Measurements from ENCODE around the gene ADD2. TPM values are rescaled to one million over a fixed set of nuclear protein-coding genes. Genes with fewer than 3 reads are reported as not detected.

ADD2 gene
- total and polyA plus RNA-seq, 2 donors (not counting 1 experiment from before 2014, with no cell fraction given), result 15.9 to 21.7 TPM

DNA sequence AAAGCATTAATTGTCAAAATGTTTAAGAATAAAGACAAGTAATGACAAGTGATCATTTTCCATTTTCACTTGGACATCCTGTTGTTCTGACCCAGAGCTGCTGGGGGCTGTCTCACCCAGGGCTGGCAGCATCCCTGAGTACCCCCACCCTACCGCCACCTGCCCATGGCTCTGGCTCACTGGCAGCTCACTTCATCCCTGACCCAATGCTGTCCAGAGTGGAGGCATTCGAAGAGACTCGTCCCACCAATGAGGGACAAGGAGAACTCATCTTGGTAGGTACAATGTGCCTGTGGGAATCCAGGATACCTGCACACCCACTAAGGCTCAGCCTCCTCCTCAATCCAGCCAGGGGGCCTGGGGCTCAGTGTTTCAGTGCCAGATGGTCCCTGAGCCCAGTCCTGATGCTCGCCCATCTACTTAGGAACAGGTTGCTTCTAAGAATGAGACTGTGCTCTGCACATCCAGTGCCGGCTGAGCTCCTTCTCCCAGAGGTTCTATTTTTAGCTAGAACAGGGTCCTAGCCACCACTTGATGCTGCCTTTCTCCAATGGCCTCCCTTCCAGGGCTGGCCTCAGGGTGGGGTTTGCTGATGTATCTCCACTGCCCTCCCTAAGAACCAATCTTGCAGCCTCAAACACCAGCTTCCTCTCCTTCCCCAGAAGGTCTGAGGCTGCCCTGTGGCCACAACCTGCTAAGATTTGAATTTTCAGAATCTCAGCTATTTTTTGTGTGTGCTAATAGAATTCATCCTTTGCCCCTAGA, 53.7 kb downstream of the ADD2 start:
- no peak overlapping the region for H3K27ac Mint-ChIP-seq
- Histone ChIP-seq H3K9ac (ENCODE audit: low read length) (no peak overlapping the region), H3K9me3 (ENCODE audit: control extremely low read depth in 1 of 3, control insufficient read depth in 2 of 3, insufficient read depth in 1 of 3, low read length in 2 of 3) (no peaks in the 10 kb centered on the region), H3K4me2 (replicated peaks; ENCODE audit: low read depth, low read length, poor library complexity, severe bottlenecking) (no peak overlapping the region), H4K20me1 (ENCODE audit: control insufficient read depth, insufficient read depth, low read length, poor library complexity, severe bottlenecking) (peaks cover 36% of the 10 kb centered on the region), H3K27ac (ENCODE audit: low read length in 2 of 2) (no peak overlapping the region), H3K79me2 (ENCODE audit: control insufficient read depth, insufficient read depth, low read length) (no peaks in the 10 kb centered on the region), H2AFZ (ENCODE audit: insufficient read depth, low read depth, low read length, poor library complexity, severe bottlenecking) (no peak overlapping the region), H3K36me3 (replicated peaks in 1 of 2; ENCODE audit: control extremely low read depth in 1 of 2, control insufficient read depth in 1 of 2, extremely low read depth in 1 of 2, insufficient read depth in 2 of 2, low read length in 1 of 2) (peaks cover 0 to 7% of the 10 kb centered on the region in 2 experiments), H3K27me3 (replicated peaks in 1 of 4; ENCODE audit: control extremely low read depth in 1 of 4, control insufficient read depth in 3 of 4, insufficient read depth in 4 of 4, low read length in 3 of 4) (no peaks in the 10 kb centered on the region), H3K4me3 (ENCODE audit: control extremely low read depth in 1 of 5, extremely low read depth in 1 of 5, insufficient read depth in 1 of 5, low read depth in 2 of 5, low read length in 4 of 5) (no peak overlapping the region), H3K4me1 (ENCODE audit: control insufficient read depth in 2 of 2, insufficient read depth in 2 of 2, low read length in 2 of 2) (no peaks in the 10 kb centered on the region)
- WGBS (ENCODE audit: insufficient coverage), result 95% methylated on average over 5 of the region's 5 CpGs
- DNase-seq (no peak), ATAC-seq (ENCODE audit: low read depth) (no peak)
- ChIA-PET CTCF (no interaction called here), POLR2A (interaction anchor here (0.8 kb wide), 1 partner anchor 52 kb away, joined by 3 read pairs; no protein-coding TSS in a partner anchor)
- intact Hi-C loops (cut with micrococcal nuclease), result no loop called here
- peaks cover 6% of the 10 kb centered on the region for H3K27me3 Mint-ChIP-seq
- H3K4me3 Mint-ChIP-seq, result no peak overlapping the region
- H3K9me3 Mint-ChIP-seq (ENCODE audit: insufficient read depth), result no peaks in the 10 kb centered on the region
- TF ChIP-seq EZH2 (IDR thresholded peaks at IDR 0.05; ENCODE audit: borderline replicate concordance, insufficient read depth, low read depth, low read length, poor library complexity, severe bottlenecking), result no peak
- TF ChIP-seq, protein P1, sequence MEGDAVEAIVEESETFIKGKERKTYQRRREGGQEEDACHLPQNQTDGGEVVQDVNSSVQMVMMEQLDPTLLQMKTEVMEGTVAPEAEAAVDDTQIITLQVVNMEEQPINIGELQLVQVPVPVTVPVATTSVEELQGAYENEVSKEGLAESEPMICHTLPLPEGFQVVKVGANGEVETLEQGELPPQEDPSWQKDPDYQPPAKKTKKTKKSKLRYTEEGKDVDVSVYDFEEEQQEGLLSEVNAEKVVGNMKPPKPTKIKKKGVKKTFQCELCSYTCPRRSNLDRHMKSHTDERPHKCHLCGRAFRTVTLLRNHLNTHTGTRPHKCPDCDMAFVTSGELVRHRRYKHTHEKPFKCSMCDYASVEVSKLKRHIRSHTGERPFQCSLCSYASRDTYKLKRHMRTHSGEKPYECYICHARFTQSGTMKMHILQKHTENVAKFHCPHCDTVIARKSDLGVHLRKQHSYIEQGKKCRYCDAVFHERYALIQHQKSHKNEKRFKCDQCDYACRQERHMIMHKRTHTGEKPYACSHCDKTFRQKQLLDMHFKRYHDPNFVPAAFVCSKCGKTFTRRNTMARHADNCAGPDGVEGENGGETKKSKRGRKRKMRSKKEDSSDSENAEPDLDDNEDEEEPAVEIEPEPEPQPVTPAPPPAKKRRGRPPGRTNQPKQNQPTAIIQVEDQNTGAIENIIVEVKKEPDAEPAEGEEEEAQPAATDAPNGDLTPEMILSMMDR (IDR thresholded peaks at IDR 0.05), result no peak
- no peaks in the 10 kb centered on the region for H3K4me1 Mint-ChIP-seq

- H3K36me3 ChIP-seq (replicated peaks in 1 of 2; ENCODE audit: control extremely low read depth in 1 of 2, control insufficient read depth in 1 of 2, extremely low read depth in 1 of 2, insufficient read depth in 2 of 2, low read length in 1 of 2), result peaks cover 0 to 13% of the 10 kb centered on the region in 2 experiments
- no peaks in the 10 kb centered on the region for H3K4me1 Mint-ChIP-seq
Observed at GRCh38 chr2:70712916-70713315, 55.1 kb downstream of the ADD2 start.

More at GRCh38 chr2:70712916-70713315, 55.1 kb downstream of the ADD2 start:
- Histone ChIP-seq H3K4me1 (ENCODE audit: control insufficient read depth in 2 of 2, insufficient read depth in 2 of 2, low read length in 2 of 2) (no peaks in the 10 kb centered on the region), H3K4me3 (ENCODE audit: control extremely low read depth in 1 of 5, extremely low read depth in 1 of 5, insufficient read depth in 1 of 5, low read depth in 2 of 5, low read length in 4 of 5) (no peak overlapping the region), H4K20me1 (ENCODE audit: control insufficient read depth, insufficient read depth, low read length, poor library complexity, severe bottlenecking) (peaks cover 27% of the 10 kb centered on the region), H3K9me3 (ENCODE audit: control extremely low read depth in 1 of 3, control insufficient read depth in 2 of 3, insufficient read depth in 1 of 3, low read length in 2 of 3) (no peaks in the 10 kb centered on the region), H3K9ac (ENCODE audit: low read length) (no peak overlapping the region), H3K27ac (ENCODE audit: low read length in 2 of 2) (no peak overlapping the region), H3K4me2 (replicated peaks; ENCODE audit: low read depth, low read length, poor library complexity, severe bottlenecking) (no peak overlapping the region), H2AFZ (ENCODE audit: insufficient read depth, low read depth, low read length, poor library complexity, severe bottlenecking) (no peak overlapping the region), H3K27me3 (replicated peaks in 1 of 4; ENCODE audit: control extremely low read depth in 1 of 4, control insufficient read depth in 3 of 4, insufficient read depth in 4 of 4, low read length in 3 of 4) (no peaks in the 10 kb centered on the region), H3K79me2 (ENCODE audit: control insufficient read depth, insufficient read depth, low read length) (no peaks in the 10 kb centered on the region)
- no peak for ATAC-seq (ENCODE audit: low read depth)
- Mint-ChIP-seq H3K27me3 (peaks cover 6% of the 10 kb centered on the region), H3K4me3 (no peak overlapping the region), H3K27ac (no peak overlapping the region), H3K9me3 (ENCODE audit: insufficient read depth) (no peaks in the 10 kb centered on the region)
- CTCF ChIA-PET, result no interaction called here
- DNase-seq, result no peak
- TF ChIP-seq EZH2 (IDR thresholded peaks at IDR 0.05; ENCODE audit: borderline replicate concordance, insufficient read depth, low read depth, low read length, poor library complexity, severe bottlenecking), result no peak
- WGBS (ENCODE audit: insufficient coverage), result 93% methylated on average over 3 of the region's 5 CpGs
- intact Hi-C loops (cut with micrococcal nuclease), result no loop called here
- POLR2A ChIA-PET, result no interaction called here

Data from B cell (primary cell).